DMS79 treated with DMSO at 0.1 percent for 48 hours (cell line): ENCODE data around the gene OMP.
"Not testable (repeated sequence)": the region's sequence is repeated elsewhere in the genome, so short reads cannot be mapped to it uniquely, and the experiment has no call there.

ENCODE experiments used
- DNase-seq: peaks from one replicate; lab custom pipeline; 2025; lab: John Stamatoyannopoulos, UW

OMP gene

GRCh38 chr11:77086521-77087472 is 15.8 kb upstream of the OMP start:
- DNase-seq: no peak

DNA sequence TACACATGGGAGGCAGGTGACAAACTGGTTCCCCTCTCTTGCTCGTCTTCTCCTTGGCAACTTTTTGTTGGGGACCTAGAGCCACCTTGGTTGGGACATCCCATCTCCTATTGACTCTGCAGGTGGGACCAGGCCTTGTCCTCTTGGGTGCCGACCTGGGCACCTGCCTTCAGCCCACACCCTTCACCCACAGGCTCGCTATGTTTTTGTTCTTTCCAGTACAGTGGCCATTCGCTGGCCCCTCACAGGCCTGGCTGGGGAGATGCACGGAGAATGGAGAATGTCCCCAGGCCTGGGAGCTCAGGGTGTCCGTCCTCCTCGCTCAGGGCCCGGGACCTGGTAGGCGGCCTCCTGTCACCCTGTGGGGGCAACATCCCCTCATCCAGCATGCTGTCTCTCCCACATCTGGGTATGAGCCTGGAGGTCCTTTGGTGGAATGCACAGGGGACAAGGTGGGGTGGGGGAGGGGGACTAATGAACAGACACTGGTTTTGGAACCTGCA is 14.9 kb upstream of the OMP start:
- DNase-seq: no peak

DNA sequence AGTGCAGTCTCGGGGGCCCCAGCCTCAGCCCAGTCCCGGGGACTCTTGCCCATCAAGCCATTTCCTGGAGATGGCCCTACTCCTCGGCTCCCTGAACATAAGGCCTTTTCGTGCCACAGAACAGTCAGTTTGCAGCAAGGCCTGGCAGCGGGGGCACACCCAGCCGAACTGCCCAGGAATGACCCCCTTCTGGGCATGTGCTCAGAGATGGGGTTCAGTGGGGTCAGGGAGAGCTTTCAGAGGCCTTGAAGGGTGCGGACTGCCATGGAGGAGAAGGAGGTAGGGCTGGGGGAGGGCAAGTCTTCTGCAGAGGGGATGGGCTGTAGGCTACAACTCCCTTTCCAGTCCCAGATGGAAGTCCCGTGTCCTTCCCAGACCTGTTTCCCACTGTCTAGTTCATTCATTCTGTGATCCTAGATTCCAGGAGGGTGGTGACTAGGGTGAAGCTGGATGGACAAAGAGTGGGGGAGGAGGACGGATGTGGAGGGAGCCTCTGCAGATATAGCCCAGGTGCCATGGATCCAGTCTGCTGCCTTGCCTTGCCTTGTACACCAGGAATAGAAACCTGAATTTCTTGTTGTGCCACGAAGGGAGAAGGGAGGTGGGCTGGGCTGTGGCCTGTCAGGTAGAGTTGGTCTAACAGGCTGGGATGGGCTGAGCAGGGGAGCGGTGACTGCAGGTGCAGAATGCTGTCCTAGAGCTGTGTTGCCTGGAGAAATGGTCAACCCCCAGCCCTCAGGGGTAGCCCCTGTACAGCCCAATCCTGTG is 14.2 kb upstream of the OMP start:
- DNase-seq: no peak

DNA sequence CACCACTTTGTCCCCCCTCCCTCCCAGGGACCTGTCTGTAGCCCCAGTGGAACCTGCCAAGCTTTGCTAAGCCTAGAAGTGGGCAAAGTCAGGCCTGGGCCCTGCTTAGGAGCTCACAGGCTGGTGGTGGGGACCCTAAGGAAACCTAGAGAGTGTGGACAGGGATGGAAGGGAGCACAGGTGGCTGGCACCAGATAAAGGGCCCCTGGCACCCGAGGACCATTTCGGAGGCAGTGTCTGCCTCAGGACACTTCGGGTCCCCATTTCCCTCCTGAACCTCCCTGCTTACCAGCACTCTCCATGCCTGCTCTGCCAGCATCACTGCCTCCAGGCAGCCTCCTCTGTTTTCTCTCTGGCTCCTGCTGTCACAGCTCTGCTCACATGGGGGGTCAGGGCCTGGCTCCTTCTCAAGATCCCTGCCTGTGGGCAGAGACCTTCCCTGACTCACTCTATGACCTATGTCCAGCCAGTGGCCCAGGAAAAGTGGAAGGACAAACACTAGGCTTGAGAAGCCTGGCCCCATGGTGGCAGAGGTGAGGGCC is 13.6 kb upstream of the OMP start:
- no peak for DNase-seq

GRCh38 chr11:77090046-77090372 is 12.6 kb upstream of the OMP start:
- DNase-seq: no peak

- no peak for DNase-seq
These were observed 12.1 kb upstream of the OMP start for GRCh38 chr11:77090373-77091111.

GRCh38 chr11:77091146-77091940 is 11.3 kb upstream of the OMP start:
- DNase-seq: peak; percentile 63

- DNase-seq: no peak
These were observed 10.3 kb upstream of the OMP start for GRCh38 chr11:77092382-77092781.

GRCh38 chr11:77093056-77093891 is 9.4 kb upstream of the OMP start:
- DNase-seq: no peak

DNA sequence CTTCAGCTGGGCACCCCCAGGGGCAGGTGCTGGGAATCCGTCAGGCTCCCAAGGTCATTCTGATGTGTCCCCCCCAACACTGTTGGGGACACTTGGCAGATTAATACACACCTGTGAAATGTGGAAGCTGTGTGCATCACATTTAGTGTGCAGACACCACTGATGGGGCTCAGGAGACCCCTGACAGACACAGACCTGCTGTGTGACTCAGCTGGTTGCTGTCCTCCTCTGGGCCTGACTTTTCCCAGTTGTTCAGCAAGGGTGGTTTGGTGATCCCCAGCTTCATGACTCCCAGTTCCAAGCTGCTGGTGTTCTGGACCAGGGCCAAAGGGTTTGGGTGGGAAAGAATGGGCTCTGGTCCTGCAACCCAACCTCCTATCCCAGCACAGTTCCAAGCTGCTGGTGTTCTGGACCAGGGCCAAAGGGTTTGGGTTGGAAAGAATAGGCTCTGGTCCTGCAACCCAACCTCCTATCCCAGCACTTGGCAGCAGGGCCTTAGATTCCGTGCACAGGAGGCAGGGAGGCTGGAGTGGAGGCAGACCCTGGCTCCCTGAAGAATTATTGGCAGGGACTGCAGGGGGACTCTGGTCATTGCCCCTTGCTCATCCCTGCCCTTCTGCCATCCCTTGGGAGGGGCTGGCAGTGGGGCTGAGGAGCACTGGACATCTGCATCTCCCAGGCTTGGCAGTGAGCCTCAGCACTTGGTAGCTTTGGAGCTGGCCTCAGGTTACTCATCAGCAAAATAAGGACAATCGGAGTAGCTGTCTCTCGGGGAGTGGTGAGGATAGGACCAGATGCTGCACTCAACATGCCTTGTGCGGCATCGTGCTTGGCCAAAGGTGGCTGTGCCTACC is 8.4 kb upstream of the OMP start:
- no peak for DNase-seq

- peak; percentile 30 for DNase-seq
These were observed 7.7 kb upstream of the OMP start for GRCh38 chr11:77094841-77095365.

GRCh38 chr11:77095551-77096490 is 6.8 kb upstream of the OMP start:
- no peak for DNase-seq

GRCh38 chr11:77096591-77097019 is 6.0 kb upstream of the OMP start:
- DNase-seq: no peak

DNA sequence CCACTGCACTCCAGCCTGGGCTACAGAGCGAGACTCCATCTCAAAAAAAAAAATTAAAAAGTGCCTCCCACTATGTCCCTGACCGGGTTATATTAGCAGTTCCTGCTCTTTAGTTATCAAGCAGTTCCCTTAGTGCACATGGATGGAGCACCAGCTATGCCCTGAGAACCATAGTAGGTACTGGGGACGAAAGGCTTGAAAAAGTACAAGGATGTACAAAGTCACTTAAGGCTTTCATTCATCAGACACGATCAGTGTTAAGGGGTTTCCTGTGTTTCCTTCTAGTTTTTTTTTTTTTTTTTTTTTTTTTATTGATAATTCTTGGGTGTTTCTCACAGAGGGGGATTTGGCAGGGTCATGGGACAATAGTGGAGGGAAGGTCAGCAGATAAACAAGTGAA is 5.5 kb upstream of the OMP start:
- not testable (repeated sequence) for DNase-seq

GRCh38 chr11:77100166-77101042 is 2.2 kb upstream of the OMP start:
- no peak for DNase-seq

DNA sequence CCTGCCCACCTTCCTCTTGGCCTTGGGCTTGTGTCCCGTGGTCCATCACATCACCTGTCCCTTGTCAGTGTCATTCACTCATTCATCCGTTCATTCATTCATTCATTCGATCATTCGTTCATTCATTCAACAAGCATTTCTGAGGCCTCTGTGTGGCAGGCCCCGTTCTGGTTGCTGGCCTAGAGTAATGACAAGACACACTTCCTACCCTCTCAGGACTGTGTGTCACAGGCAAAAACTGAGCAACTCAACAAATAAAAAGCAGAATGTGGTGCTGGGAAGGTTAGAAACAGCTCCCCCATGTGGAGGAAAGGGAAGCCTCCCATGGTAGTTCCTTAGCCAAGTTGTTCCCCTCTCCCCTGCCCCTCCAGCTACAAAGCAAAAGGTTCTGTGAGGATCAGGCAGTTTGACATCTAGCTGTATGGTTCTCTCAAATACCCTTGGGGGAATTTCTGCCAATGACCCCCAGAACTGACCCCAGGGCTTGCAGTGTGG is 1.6 kb upstream of the OMP start:
- DNase-seq: no peak

- no peak for DNase-seq
These were observed 679 bp downstream of the OMP start for GRCh38 chr11:77103319-77103718.
